Nephron (organoid): ENCODE measurements around the gene INSYN2B.

Experiments used
- H3K27ac Mint-ChIP-seq, 3 experiments: 2 replicates each; pipeline ENCODE4 v1.8.0; 2020; ENCODE audit warnings: mixed read lengths in 3 of 3, mild to moderate bottlenecking in 2 of 3, moderate library complexity in 1 of 3
- H3K27me3 Mint-ChIP-seq: 2 replicates; pipeline ENCODE4 v1.8.0; 2021; ENCODE audit warnings: low read depth, mild to moderate bottlenecking, moderate library complexity, mixed read lengths
- H3K36me3 Mint-ChIP-seq: 2 replicates; pipeline ENCODE4 v1.8.0; 2020; ENCODE audit warnings: low read depth, mixed read lengths
- H3K4me1 Mint-ChIP-seq: 2 replicates; pipeline ENCODE4 v1.8.0; 2020; ENCODE audit warnings: mixed read lengths
- H3K4me3 Mint-ChIP-seq, 3 experiments: 2 replicates each; pipeline ENCODE4 v1.8.0; 2020; ENCODE audit warnings: mild to moderate bottlenecking in 3 of 3, mixed read lengths in 3 of 3, moderate library complexity in 2 of 3
- H3K9me3 Mint-ChIP-seq: 2 replicates; pipeline ENCODE4 v1.8.0; 2020; ENCODE audit warnings: mixed read lengths
- CTCF ChIP-seq, 3 experiments: fragments of 200-600 bp; sonication (generic); IDR thresholded peaks; one replicate each; pipeline ENCODE4 v1.5.0; 2021; ENCODE audit warnings: antibody characterized with exemption in 3 of 3; ENCODE audit not compliant: unreplicated experiment in 3 of 3

Gene INSYN2B

GRCh38 chr5:169814522-169814921 is 165.8 kb downstream of the INSYN2B start:
- no peaks in the 10 kb centered on the region for H3K36me3 Mint-ChIP-seq
- no peak overlapping the region for H3K4me3 Mint-ChIP-seq
- peaks cover 8% of the 10 kb centered on the region for H3K4me1 Mint-ChIP-seq
- peaks cover 28% of the 10 kb centered on the region for H3K27me3 Mint-ChIP-seq
- H3K27ac Mint-ChIP-seq = no peak overlapping the region
- H3K9me3 Mint-ChIP-seq = peaks cover 7% of the 10 kb centered on the region
- TF ChIP-seq CTCF (IDR thresholded peaks at IDR 0.05; ENCODE audit: unreplicated experiment in 3 of 3) = no peak
